HG02588 (cell line): ENCODE results near the gene RGS6.

Experiments used
- ATAC-seq: cut with Tn5 transposase; IDR thresholded peaks from one replicate; pipeline ENCODE4 v1.9.1; 2021; ENCODE audit warnings: mild to moderate bottlenecking, moderate library complexity; ENCODE audit not compliant: unreplicated experiment

The RGS6 gene

DNA sequence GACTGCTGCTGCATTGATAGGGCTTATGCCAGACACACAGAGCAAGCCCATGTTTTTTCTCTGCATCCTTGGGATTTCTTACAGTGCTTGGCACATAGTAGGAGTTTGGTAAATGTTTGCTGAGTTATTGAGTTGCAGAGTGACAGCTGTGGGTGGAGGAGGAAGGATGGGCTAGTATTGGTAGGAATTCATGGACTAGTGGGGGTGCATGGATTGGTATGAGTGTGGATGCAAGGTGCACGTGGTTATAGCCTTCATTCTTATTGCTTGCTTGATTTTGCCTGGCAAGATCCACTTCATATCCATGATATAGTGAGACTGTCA, 11.4 kb downstream of the RGS6 start:
- no peak for ATAC-seq

DNA sequence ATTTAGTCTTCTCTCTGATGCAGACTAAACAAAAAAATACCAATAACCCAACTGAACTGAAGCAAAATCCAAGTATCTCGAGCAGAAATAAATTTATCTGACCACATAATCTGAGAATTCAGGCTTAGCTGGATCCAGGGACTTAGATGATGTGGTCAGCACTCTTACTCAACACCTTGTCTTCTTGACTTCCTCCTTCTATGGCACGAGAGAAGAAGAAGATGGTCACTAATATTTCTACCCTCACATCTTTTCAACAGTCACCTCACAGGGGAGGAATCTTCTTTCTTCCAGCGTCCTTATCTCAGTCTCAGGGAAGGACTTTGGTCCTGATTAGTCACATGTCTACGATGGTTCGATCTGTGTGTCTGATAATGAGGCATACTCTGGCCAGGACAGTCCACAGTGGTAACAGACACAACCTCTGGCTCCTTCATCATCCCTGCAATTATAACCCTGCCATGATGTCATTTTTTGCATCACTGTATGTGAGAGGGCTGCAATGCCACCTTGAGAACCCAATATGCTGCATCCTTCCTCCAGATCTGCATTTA, 15.8 kb downstream of the RGS6 start:
- no peak for ATAC-seq

DNA sequence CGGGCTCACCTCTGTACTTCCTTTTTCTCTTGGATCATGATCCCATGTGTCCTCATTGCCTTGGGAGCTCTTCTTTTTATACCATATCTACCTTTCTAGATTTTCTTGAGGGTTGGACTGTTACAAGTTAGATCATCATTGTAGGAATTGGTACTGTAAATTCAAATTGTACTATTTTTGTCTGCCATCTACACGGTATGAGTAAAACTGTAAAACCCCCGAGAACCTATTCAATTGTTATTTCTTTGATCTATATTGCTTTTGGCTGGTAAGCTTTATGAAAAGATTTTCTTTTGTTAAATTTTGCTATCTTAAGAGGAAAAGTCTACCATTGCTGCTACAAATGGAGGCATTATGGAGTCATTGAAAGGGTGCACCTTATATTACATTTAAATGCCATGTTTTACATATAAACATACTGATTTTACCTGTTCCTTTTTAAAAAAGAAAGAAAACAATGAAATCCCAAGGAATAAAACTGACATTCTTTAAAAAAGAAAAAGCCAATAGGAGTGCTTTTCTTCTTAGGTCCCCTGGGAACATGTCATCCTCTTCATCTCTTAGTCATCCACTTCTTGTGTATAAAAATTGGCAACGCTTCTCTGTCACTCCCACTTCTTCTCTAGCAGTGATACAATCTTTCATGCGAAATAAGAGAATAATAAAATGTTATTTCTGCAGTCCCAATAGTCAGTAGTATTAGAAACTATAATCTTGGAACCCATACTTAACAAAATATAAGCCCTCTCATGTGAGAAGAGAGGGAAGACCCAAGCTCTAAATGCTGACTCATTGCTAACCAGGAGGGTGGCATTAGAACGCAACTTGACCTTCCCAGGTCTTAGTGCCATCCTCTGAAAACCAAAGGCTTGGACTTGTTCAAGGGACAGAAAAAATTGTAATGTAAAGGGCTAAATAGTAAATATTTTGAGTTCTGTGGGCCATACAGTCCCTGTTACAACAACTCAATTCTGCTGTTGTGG, 20.4 kb downstream of the RGS6 start:
- ATAC-seq = no peak

DNA sequence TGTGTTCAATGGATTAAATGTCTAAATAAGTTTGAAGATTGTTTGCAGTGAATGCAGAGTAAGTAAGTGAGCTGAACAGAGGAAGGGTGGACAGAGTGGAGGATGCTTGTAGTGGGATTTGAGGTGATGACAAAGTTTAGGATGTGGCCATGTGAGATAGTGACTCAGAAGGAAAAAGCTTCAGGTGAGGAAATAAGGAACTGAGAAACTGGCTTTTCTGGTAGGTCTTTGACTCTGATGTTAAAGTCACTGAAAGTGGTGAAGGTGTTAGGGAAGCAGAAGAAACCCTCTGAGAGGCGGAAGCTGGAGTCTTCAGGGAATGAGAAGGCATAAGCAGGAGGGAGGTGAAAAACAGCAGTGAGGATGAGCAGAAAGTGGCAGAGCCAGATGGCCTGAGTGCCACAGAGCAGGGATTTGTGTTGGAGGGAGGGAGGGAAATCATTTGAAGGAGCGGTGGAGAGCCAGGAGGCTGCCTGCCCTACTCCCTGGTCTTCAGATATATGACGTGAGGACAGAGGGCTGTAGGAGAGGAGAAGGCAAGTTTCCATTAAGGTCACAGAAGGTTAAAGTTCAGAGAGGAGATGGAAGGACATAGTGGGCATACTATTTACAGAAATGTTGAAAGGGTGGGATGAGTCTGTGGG, 24.8 kb downstream of the RGS6 start:
- no peak for ATAC-seq

DNA sequence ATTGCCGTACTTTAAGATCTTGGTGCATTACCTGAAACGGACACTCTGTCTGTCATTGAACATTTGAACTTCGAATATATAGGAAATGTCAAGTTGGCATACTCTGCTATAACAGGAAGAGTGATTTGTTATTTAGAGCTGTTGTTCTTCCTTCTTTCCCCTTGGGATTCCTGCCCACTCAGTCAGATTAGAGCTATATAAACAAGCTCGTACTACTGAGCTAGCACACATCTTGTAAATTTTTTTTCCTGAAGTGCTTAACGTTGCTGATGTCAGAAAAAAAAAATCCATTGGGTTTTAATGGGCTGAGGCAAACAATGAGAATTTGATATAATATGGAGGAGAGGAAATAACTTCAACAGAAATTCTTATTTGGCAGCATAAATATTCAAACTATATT, 26.8 kb downstream of the RGS6 start:
- ATAC-seq = no peak

DNA sequence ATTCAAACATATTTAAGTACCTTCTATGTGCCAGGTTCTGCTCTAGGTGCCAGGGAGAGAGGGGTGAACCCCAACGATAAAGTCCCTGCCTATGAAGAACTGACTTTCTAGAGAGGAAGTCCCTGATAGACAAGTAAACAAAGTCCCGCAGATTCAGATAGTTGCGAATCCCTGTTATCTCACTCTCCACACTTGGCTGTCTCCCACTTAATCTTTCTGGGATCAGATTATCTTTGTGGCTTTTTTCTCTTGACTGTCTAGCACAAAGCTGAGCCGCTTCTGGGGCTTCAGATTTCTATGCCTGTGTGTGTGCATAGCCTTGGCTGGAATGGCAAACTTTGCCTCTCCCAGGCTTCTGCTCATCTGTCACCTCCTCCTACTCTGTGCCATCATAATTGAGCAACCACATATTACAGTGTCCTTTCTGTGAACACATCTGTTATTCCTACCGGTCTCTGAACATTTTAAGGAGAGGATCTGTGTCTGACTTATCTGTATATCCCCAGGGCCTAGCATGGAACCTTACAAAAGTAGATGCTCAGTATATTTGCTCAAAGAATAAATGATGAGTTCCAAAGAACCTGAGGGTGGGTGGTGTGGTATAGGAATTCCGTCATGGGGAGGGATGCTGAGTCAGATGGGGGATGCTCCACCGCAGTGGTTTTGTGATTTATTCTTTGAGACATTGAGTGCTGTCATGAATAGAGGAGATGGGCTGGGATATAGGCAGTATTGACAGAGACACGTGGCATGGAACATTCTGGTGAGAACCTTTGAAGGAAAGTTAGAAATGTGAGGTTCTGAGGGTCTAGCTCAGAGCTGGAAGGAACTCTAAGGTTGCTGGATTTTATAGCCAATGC, 28.5 kb downstream of the RGS6 start:
- ATAC-seq = no peak

DNA sequence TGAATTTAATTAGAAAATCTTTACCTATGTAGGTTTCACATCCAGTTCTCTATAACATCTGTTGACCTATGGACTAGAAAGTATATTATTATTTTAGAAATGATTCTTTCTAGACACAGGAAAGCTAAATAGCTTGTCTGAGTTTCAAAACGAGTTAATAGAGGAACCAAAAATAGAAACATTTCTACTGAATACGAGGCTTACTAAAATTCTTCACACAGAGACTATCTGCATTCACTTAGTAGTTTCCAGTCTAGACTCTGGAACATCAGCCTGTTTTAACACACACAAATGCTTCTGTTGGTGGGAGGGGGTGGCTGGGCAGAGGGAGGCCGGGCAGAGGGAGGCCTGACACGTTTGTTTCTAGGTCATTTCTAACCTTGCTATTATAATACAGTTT, 29.7 kb downstream of the RGS6 start:
- ATAC-seq = no peak

DNA sequence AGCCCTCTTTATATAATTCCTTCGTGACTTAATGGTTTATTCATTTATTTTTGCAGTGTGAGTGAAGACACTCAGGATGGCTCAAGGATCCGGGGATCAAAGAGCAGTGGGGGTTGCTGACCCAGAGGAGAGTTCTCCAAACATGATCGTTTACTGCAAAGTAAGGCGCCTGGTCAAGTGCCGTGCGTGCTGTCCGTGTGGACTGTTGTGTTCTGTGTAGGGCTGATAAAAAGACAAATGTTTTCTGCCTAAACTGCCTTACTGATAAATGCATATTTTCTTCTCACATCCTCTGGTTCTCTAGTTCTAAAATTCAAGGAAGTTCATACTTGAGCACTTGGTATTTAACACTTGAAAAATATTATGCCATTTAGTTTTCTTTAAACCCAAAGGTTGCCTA, 32.5 kb downstream of the RGS6 start:
- no peak for ATAC-seq

DNA sequence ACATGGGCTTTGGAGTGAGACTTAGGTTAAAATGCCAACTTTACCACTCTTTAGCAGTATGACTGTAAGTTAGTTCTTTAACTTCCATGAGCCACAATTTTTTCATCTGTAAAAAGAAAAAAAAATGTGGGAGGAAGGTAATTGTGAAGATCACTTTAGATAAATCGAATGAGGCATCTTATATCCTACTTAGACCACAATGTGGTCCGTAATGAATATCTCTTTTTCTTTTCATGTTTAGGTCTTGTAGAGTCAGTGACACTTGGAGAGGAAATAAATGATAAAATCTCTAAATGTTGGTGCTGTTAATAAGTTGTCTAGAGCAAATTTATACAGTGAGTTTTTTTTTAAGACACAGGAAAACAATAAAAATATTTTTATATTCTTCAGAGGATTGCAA, 34.3 kb downstream of the RGS6 start:
- ATAC-seq = no peak

DNA sequence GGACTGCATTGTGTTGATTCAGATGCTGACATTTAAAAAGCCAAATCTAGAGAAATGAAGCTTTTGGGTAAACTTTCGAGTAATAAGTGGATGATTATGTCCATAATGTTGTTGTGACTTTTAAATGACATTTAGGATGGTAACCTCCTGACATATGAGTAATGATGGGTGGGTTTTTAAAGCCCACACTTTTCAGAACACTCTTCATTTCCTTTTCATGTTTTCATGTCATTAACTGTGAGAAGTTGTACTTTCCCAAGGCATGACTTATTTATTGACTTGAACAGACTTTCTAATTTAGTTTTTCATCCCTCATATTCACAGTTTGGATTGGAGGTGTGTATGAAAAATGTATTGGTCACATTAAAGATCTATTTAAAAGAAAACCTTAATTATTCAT, 35.5 kb downstream of the RGS6 start:
- ATAC-seq = no peak

DNA sequence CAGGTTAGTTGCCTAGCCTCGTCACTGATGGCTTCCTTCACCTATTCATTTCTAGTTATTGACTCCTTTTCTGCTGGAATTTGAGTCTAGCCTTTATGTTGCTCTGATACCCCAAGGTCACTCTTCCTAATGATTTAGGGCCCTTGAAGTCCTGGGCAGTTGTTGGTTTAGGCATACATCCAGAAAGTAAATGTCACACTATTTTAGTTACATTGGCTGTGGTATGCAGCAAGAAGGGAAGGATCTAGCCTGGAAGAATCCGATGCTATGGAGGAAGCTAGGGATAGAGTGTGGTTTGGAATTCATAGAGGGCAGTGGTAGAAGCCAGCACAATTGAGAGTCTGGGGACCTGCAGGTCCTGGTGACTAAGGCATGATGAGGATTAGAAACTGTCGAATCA, 38.0 kb downstream of the RGS6 start:
- ATAC-seq = no peak

DNA sequence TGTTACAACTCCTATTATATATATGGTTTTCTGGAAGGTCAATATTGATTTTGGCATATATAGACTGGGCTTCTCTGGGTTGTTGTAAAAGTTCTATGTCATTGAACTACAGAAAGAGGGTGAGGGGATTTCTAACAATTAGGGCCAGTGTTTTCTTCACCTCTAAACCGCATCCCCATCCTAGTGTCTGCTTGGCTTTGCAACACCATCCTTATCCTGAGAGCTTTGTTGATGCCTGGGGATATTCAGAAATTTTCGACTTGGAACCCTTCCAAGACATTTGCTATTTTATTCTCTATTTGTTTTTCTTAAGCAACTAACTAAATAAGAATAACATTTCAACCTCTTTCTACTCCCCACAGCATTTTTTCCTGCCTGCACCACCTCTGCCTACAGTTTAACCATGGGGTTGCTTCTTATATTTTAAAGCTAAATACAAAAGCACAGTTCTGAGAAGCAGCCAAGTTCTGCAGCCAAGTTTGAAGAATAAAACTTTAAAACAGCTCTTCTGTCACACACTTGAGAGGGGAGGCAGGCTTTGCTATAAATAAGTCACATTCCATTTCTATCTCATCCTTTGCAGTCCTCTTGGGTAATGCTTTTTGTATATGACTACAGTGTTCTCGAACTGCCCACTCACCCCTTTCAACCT, 53.4 kb downstream of the RGS6 start:
- no peak for ATAC-seq

DNA sequence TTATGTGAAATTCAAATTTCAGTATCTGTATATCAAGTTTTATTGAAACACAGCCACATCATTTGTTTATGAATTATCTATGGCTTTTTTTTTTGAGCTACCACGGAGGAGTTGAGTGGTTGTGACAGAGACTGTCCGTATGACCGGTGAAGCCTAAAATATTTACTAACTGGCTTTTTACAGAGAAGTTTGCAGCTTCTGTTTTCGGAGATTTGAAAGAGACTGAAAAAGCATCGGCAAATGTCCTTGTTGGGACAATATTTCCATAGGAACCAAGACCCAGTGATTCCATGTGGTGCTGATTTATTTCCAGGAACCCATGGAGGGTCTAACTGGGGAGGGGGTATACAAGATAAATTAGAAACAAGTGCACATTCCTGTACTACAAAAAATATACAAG, 56.2 kb downstream of the RGS6 start:
- no peak for ATAC-seq

DNA sequence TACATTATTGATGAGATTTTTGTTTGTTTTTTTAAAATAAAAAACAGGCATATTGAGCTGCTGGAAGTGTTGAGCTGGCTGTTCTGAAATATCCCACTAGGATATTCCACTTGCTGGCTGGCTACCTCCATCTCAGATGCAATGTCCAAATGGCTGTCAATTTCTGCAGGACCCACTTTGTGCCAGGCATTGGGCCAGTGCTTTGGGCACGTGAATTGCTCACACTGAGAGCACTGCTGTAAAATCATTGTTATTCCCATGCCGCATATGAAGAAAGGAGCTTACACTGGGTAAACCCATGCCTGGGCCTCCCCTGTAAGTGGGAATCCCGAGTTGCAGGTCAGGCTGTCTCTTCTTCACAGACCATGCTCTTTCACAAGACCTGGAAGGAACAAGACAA, 56.7 kb downstream of the RGS6 start:
- ATAC-seq = no peak

DNA sequence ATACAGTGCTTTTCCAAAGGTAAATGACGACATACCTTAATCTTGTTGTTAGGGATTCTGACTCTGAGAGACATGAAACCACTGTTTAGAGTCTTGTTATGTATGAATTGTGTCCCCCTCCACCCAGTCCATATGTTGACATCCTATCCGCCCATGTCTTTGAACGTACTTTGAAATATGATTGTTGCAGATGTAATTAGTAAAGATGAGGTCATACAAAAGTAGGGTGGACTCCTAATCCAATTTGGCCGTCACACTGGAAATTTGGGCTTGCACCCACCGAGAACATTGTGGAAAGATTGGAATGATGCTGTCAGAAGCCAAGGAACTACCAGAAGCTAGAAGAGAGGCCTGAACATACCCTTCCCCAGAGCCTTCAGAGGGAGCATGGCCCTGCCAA, 62.2 kb downstream of the RGS6 start:
- ATAC-seq = no peak

DNA sequence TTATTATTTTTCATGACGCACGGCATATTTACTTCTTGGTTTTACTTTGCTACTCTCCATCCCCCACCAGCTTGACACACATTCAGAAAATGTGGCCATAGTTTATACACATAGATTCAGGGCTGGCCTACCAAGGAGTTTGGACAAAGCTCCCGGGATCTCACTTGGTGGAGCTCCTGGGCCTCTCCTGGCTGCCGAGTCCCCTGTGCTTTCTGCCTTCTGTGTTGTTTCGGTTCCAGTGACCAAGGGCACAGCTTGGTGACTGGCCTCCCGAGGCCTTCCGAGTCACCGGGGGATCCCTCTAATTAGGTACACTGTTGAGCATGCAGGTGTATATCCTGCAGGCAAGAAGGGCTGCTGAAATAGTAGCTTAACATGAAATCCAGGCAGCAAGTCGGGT, 63.5 kb downstream of the RGS6 start:
- no peak for ATAC-seq

DNA sequence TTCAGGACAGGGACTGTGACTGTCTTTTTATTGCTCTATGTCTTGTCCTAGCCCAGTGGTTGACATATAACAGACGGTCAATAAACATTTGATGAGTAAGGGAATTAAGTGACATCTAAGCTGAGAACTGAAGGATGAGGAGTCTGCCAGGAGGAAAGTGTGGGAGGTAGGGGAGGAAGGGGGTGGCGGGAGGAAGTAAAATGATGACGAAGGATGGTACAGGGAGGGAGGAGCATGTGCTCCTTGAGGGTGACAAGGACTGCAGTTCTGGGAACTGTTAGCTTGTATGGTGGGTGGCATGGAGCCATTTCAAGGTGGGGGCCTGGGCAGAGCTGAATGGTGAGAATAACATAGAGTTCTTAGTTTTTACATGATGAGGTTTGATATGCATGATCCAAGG, 64.4 kb downstream of the RGS6 start:
- no peak for ATAC-seq

DNA sequence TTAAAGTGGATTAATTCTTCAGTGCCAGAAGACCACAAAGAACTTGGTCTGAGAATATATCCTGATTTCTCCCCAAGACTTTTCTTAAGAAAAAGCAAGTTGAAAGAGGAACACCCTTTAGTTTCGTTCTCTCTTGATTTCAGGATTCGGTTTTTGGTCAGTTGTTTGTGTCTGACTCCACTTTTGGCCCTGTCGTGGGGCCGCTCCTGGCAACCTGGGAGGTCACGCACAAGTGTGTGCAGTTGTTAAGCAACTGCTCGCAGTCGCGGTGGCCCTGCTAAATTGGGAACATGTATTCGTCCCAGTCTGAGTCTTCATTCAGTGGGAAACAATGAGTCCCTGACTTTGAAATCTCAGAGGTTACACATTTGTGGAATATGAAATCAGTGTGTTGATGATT, 68.7 kb downstream of the RGS6 start:
- no peak for ATAC-seq

DNA sequence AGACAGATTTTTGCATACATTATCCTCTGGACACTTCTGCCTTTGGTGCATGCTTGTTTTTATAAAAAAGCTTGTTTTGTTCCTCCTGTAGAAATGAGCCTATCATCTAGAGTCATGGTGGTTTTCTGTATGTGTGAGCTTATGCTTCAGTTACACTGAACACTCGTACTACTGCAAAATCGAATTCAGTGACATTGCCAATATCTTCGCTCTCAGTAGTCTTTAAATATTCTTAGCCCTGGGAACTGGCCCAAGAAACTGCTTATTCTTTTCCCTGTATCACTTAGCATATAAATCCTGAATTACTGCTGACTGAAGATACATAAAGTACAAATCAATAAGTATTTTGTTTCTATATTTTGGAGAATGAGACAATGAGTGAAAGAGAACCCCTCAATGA, 70.5 kb downstream of the RGS6 start:
- no peak for ATAC-seq

DNA sequence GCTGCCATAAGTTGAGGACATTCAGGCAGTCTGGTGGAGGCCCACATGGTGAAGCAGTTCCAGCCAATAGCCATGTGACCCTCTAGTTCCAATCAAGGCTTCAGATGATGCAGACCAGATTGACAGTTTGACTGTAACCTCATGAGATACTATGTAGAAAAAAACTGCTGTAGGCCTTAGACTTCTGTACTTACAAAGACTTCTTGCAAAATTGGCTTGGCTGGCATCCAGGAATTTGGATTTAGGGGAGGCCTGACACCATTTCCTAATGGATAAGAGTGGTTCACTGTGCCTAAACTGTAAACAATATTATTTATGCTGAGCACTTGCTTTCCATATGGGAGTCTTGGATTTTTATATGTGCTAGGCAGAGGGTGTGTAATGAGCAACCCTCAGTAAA, 76.4 kb downstream of the RGS6 start:
- ATAC-seq = no peak

DNA sequence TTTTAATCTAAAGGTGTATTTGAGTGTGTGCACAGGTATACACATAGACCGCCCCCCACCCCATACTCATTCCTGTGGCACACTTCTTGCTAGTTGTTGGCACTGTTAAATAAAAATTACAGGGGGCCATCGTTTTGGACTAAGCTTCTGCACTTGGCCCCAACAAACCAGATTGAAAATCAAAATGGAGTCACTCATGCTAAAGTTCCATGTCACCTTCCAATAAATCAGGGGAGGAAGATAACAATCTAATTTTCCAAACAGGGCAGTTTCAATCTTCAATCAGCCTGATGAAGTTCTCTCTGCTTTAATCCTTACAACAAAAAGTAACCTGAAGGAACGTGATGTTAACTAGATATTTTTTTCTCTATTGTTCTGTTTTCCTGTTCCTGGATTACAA, 78.2 kb downstream of the RGS6 start:
- no peak for ATAC-seq
